Neuronal stem cell (in vitro differentiated cells): ENCODE measurements around the gene LTV1.
"Not testable (repeated sequence)": the region's sequence is repeated elsewhere in the genome, so short reads cannot be mapped to it uniquely, and the experiment has no call there.

ENCODE experiments used
- DNase-seq: peaks from one replicate; pipeline ENCODE4 v3.0.0-alpha.2; 2013; ENCODE audit warnings: low spot score
- H2AFZ ChIP-seq: one replicate; pipeline ENCODE4 v1.6.1; 2013; ENCODE audit warnings: mild to moderate bottlenecking, low read length, inconsistent platforms
- H2AK5ac ChIP-seq: 2 replicates; pipeline ENCODE4 v1.6.1; 2013; ENCODE audit warnings: low read depth, mild to moderate bottlenecking, inconsistent platforms, low read length, moderate library complexity, mixed read lengths
- H2BK120ac ChIP-seq: 2 replicates; pipeline ENCODE4 v1.6.1; 2013; ENCODE audit warnings: low read depth, mild to moderate bottlenecking, inconsistent platforms, low read length, moderate library complexity, mixed read lengths
- H2BK12ac ChIP-seq: one replicate; pipeline ENCODE4 v1.6.1; 2013; ENCODE audit warnings: low read length, inconsistent platforms
- H2BK15ac ChIP-seq: 2 replicates; pipeline ENCODE4 v1.6.1; 2013; ENCODE audit warnings: mild to moderate bottlenecking, low read length, inconsistent platforms, mixed read lengths
- H2BK5ac ChIP-seq: one replicate; pipeline ENCODE4 v1.6.1; 2013; ENCODE audit warnings: inconsistent platforms, mild to moderate bottlenecking, low read length, moderate library complexity
- H3K14ac ChIP-seq: one replicate; pipeline ENCODE4 v1.6.1; 2013; ENCODE audit warnings: low read length, inconsistent platforms
- H3K18ac ChIP-seq: 2 replicates; pipeline ENCODE4 v1.6.1; 2013; ENCODE audit warnings: low read length, inconsistent platforms
- H3K23ac ChIP-seq: 2 replicates; pipeline ENCODE4 v1.6.1; 2013; ENCODE audit warnings: low read depth, mild to moderate bottlenecking, mixed read lengths, low read length, inconsistent platforms; ENCODE audit not compliant: poor library complexity
- H3K27ac ChIP-seq: replicated peaks from 3 replicates; pipeline ENCODE4 v1.5.1; 2013; ENCODE audit warnings: low read length, inconsistent platforms
- H3K27me3 ChIP-seq, 3 experiments: 2 replicates each; pipeline ENCODE4 v1.6.1; 2013; ENCODE audit warnings: low read length in 3 of 3, mild to moderate bottlenecking in 2 of 3, inconsistent platforms in 1 of 3, low read depth in 1 of 3, mixed read lengths in 1 of 3, moderate library complexity in 1 of 3; ENCODE audit not compliant: control insufficient read depth in 3 of 3, insufficient read depth in 3 of 3
- H3K36me3 ChIP-seq, 2 donors: replicated peaks in 1 of 2; 2 replicates each; pipeline ENCODE4 v1.6.1; 2013; ENCODE audit warnings: low read length in 2 of 2; ENCODE audit not compliant: control insufficient read depth in 2 of 2, insufficient read depth in 2 of 2
- H3K4ac ChIP-seq: 2 replicates; pipeline ENCODE4 v1.6.1; 2013; ENCODE audit warnings: inconsistent platforms, mild to moderate bottlenecking, low read length, moderate library complexity
- H3K4me1 ChIP-seq, 2 donors: 1 replicate in 1 of 2; 2 replicates in 1 of 2; pipeline ENCODE4 v1.6.1; 2013; ENCODE audit warnings: low read length in 2 of 2, low read depth in 1 of 2; ENCODE audit not compliant: control insufficient read depth in 2 of 2, insufficient read depth in 1 of 2
- H3K4me2 ChIP-seq: one replicate; pipeline ENCODE4 v1.6.1; 2013; ENCODE audit warnings: mild to moderate bottlenecking, low read length, inconsistent platforms; ENCODE audit not compliant: insufficient read depth, poor library complexity, severe bottlenecking
- H3K4me3 ChIP-seq, 2 donors: 2 replicates each; pipeline ENCODE4 v1.5.1; 2013; ENCODE audit warnings: low read length in 2 of 2, mild to moderate bottlenecking in 2 of 2, inconsistent platforms in 1 of 2, moderate library complexity in 1 of 2
- H3K79me1 ChIP-seq: one replicate; pipeline ENCODE4 v1.6.1; 2013; ENCODE audit warnings: low read depth, mild to moderate bottlenecking, inconsistent platforms, low read length, moderate library complexity
- H3K9ac ChIP-seq: one replicate; pipeline ENCODE4 v1.6.1; 2013; ENCODE audit warnings: mild to moderate bottlenecking, low read depth, low read length, inconsistent platforms; ENCODE audit not compliant: poor library complexity
- H3K9me3 ChIP-seq, 2 donors: replicated peaks in 1 of 2; 2 replicates each; pipeline versions ENCODE3 to v1.6.1; 2013; ENCODE audit warnings: low read length in 2 of 2, mild to moderate bottlenecking in 2 of 2, inconsistent platforms in 1 of 2, low read depth in 1 of 2, mixed read lengths in 1 of 2, moderate library complexity in 1 of 2; ENCODE audit not compliant: control insufficient read depth in 2 of 2, insufficient read depth in 1 of 2
- H4K8ac ChIP-seq: one replicate; pipeline ENCODE4 v1.6.1; 2013; ENCODE audit warnings: low read depth, mild to moderate bottlenecking, inconsistent platforms, low read length, moderate library complexity
- H4K91ac ChIP-seq: one replicate; pipeline ENCODE4 v1.6.1; 2013; ENCODE audit warnings: low read length, low read depth, mild to moderate bottlenecking, inconsistent platforms; ENCODE audit not compliant: poor library complexity
- WGBS, 2 donors: extraction: QIAGEN DNeasy Blood & Tissue Kit; methylation state at CpG; one replicate each; pipeline ENCODE4 v1.1.7; 2013; ENCODE audit warnings: missing lambda C conversion rate in 2 of 2, mixed read lengths in 1 of 2; ENCODE audit not compliant: insufficient read length in 2 of 2, insufficient replicate concordance in 1 of 2; ENCODE audit errors: extremely low coverage in 2 of 2; 5-methylcytosine and 5-hydroxymethylcytosine counted together

Gene LTV1

DNA sequence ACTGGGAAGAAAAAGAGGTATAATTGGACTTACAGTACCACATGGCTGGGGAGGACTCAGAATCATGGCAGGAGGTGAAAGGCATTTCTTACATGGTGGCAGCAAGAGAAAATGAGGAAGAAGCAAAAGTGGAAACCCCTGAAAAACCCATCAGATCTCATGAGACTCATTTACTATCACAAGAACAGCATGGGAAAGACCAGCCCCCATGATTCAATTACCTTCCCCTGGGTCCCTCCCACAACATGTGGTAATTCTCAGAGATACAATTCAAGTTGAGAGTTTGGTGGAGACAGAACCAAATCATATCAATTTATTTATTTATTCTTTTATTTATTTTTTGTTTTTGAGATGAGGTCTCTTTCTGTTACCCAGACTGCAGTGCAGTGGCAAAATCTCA, 31.4 kb downstream of the LTV1 start:
- not testable (repeated sequence) for H3K18ac ChIP-seq, H2AFZ ChIP-seq, DNase-seq, H3K27me3 ChIP-seq, H4K8ac ChIP-seq, H3K36me3 ChIP-seq, H2BK15ac ChIP-seq, H3K4ac ChIP-seq, H2BK12ac ChIP-seq, H3K9ac ChIP-seq, H3K79me1 ChIP-seq, H3K9me3 ChIP-seq, H2AK5ac ChIP-seq, H3K4me3 ChIP-seq, H3K4me1 ChIP-seq, H3K4me2 ChIP-seq, H3K14ac ChIP-seq, H3K27ac ChIP-seq, H2BK120ac ChIP-seq, H4K91ac ChIP-seq, H2BK5ac ChIP-seq, H3K23ac ChIP-seq

- H4K91ac ChIP-seq = no peak overlapping the region
- H3K4me2 ChIP-seq = no peak overlapping the region
- peaks cover 0 to 9% of the 10 kb centered on the region in 2 donors for H3K9me3 ChIP-seq
- no peak overlapping the region for H3K23ac ChIP-seq
- no peak overlapping the region for H3K18ac ChIP-seq
- no peak overlapping the region for H2BK15ac ChIP-seq
- WGBS, 2 donors = no CpG with 5 or more reads among the region's 1 CpG
- no peaks in the 10 kb centered on the region for H3K79me1 ChIP-seq
- no peaks in the 10 kb centered on the region for H3K36me3 ChIP-seq
- no peak overlapping the region for H3K4ac ChIP-seq
- no peak overlapping the region for H2AK5ac ChIP-seq
- no peak overlapping the region for H3K14ac ChIP-seq
- H3K27me3 ChIP-seq = no peaks in the 10 kb centered on the region
- H3K27ac ChIP-seq = no peak overlapping the region
- H2BK120ac ChIP-seq = no peak overlapping the region
- no peak overlapping the region for H2BK12ac ChIP-seq
- H3K9ac ChIP-seq = no peak overlapping the region
- H4K8ac ChIP-seq = no peak overlapping the region
- no peak overlapping the region for H2AFZ ChIP-seq
- H3K4me1 ChIP-seq = no peaks in the 10 kb centered on the region
- DNase-seq = no peak
- no peak overlapping the region for H2BK5ac ChIP-seq
- no peak overlapping the region for H3K4me3 ChIP-seq
These were observed 34.6 kb downstream of the LTV1 start for GRCh38 chr6:143877584-143878271.

- Histone ChIP-seq H3K79me1 (no peaks in the 10 kb centered on the region), H2BK15ac (no peak overlapping the region), H3K27me3 (no peaks in the 10 kb centered on the region), H2BK5ac (no peak overlapping the region), H2BK12ac (peak overlapping the region; percentile 16), H3K9ac (peak overlapping the region; percentile 37), H3K4ac (no peak overlapping the region), H3K18ac (no peak overlapping the region), H3K36me3 (no peaks in the 10 kb centered on the region), H2BK120ac (no peak overlapping the region), H3K27ac (no peak overlapping the region), H3K4me2 (no peak overlapping the region), H2AK5ac (no peak overlapping the region), H4K8ac (peak overlapping the region; percentile 77), H3K4me1 (no peaks in the 10 kb centered on the region), H3K4me3 (no peak overlapping the region), H4K91ac (no peak overlapping the region), H3K14ac (no peak overlapping the region), H2AFZ (no peak overlapping the region), H3K9me3 (peaks cover 0 to 9% of the 10 kb centered on the region in 2 donors), H3K23ac (no peak overlapping the region)
- no peak for DNase-seq
- no CpG with 5 or more reads among the region's 3 CpGs for WGBS, 2 donors
These were observed 35.2 kb downstream of the LTV1 start for GRCh38 chr6:143878272-143878760.

GRCh38 chr6:143880412-143880811, 37.3 kb downstream of the LTV1 start:
- Histone ChIP-seq H4K8ac (no peak overlapping the region), H3K9ac (no peak overlapping the region), H3K27me3 (no peaks in the 10 kb centered on the region), H3K4me1 (no peaks in the 10 kb centered on the region), H3K14ac (no peak overlapping the region), H3K4me3 (no peak overlapping the region), H3K36me3 (no peaks in the 10 kb centered on the region), H3K23ac (no peak overlapping the region), H3K18ac (no peak overlapping the region), H2BK120ac (no peak overlapping the region), H2BK5ac (no peak overlapping the region), H3K4ac (no peak overlapping the region), H3K4me2 (no peak overlapping the region), H2AFZ (no peak overlapping the region), H2AK5ac (no peak overlapping the region), H3K27ac (no peak overlapping the region), H2BK15ac (no peak overlapping the region), H3K9me3 (peaks cover 0 to 5% of the 10 kb centered on the region in 2 donors), H3K79me1 (no peaks in the 10 kb centered on the region), H2BK12ac (no peak overlapping the region), H4K91ac (no peak overlapping the region)
- no CpG with 5 or more reads among the region's 2 CpGs for WGBS, 2 donors
- DNase-seq = no peak
